Smooth muscle cell (in vitro differentiated cells): ENCODE results near the gene APAF1. TPM values are rescaled to one million over a fixed set of nuclear protein-coding genes. Genes with fewer than 3 reads are reported as not detected.

Experiments used
- DNase-seq: peaks from one replicate; lab custom pipeline; 2025; ENCODE audit not compliant: unreplicated experiment; lab: John Stamatoyannopoulos, UW
- H2AFZ ChIP-seq: fragments of 200-600 bp; sonication (generic); 2 replicates; pipeline ENCODE4 v1.6.0; 2016; ENCODE audit warnings: antibody characterized with exemption, low read depth, mild to moderate bottlenecking
- H3F3A ChIP-seq: fragments of 200-600 bp; sonication (generic); 2 replicates; pipeline ENCODE4 v1.6.0; 2017; ENCODE audit warnings: antibody characterized with exemption, low read depth
- H3K27ac ChIP-seq: fragments of 200-600 bp; sonication (generic); 2 replicates; pipeline ENCODE4 v1.5.1; 2016; ENCODE audit warnings: low read depth, mild to moderate bottlenecking
- H3K27me3 ChIP-seq: fragments of 200-600 bp; sonication (generic); 2 replicates; pipeline ENCODE4 v1.6.1; 2016; ENCODE audit warnings: low read depth, mild to moderate bottlenecking
- H3K36me3 ChIP-seq: fragments of 200-600 bp; sonication (generic); 2 replicates; pipeline ENCODE4 v1.5.1; 2016; ENCODE audit warnings: low read depth
- H3K4me1 ChIP-seq: fragments of 200-600 bp; sonication (generic); 2 replicates; pipeline ENCODE4 v1.5.1; 2016; ENCODE audit warnings: low read depth
- H3K4me2 ChIP-seq: fragments of 200-600 bp; sonication (generic); 2 replicates; pipeline ENCODE4 v1.6.0; 2016; ENCODE audit warnings: mild to moderate bottlenecking
- H3K4me3 ChIP-seq: fragments of 200-600 bp; sonication (generic); 2 replicates; pipeline ENCODE4 v1.5.1; 2016; ENCODE audit warnings: mild to moderate bottlenecking
- H3K79me2 ChIP-seq: fragments of 200-600 bp; sonication (generic); 2 replicates; pipeline ENCODE4 v1.6.0; 2016; ENCODE audit warnings: low read depth, mild to moderate bottlenecking
- H3K9ac ChIP-seq: fragments of 200-600 bp; sonication (generic); 2 replicates; pipeline ENCODE4 v1.6.0; 2016; ENCODE audit warnings: low read depth
- H3K9me3 ChIP-seq: fragments of 200-600 bp; sonication (generic); replicated peaks from 2 replicates; pipeline ENCODE4 v1.5.1; 2016; ENCODE audit warnings: low read depth
- H4K20me1 ChIP-seq: fragments of 200-600 bp; sonication (generic); 2 replicates; pipeline ENCODE4 v1.6.0; 2016; ENCODE audit warnings: low read depth
- CTCF ChIP-seq: fragments of 200-600 bp; sonication (generic); IDR thresholded peaks from 2 replicates; pipeline ENCODE4 v1.5.1; 2017; ENCODE audit warnings: borderline replicate concordance, mild to moderate bottlenecking, antibody characterized with exemption; ENCODE audit not compliant: insufficient read depth, poor library complexity, severe bottlenecking
- WGBS: methylation state at CpG from one replicate; pipeline ENCODE4 v1.1.7; 2016; ENCODE audit warnings: low lambda C conversion rate; 5-methylcytosine and 5-hydroxymethylcytosine counted together
- polyA plus RNA-seq: library from polyadenylated mRNA; unstranded; fragments of >200 nt; fragmentation: Nextera tagmentation; extraction: Ambion mirVana; gene quantifications from 2 replicates; pipeline ENCODE4 v1.2.1, GENCODE V29; 2016
- total RNA-seq: library from RNA; depleted of rRNA; stranded (reverse); fragments of >200 nt; gene quantifications from 2 replicates; pipeline ENCODE4 v1.2.3, GENCODE V29; 2014

Gene APAF1
- total and polyA plus RNA-seq, 2 experiments from 2014 or later: 17.0 to 27.1 TPM

- Histone ChIP-seq H3K27me3 (no peaks in the 10 kb centered on the region), H3F3A (no peaks in the 10 kb centered on the region), H3K4me2 (no peak overlapping the region), H3K27ac (no peak overlapping the region), H3K36me3 (no peaks in the 10 kb centered on the region), H3K4me1 (peaks cover 8% of the 10 kb centered on the region), H3K9me3 (no peaks in the 10 kb centered on the region), H3K4me3 (no peak overlapping the region), H4K20me1 (no peaks in the 10 kb centered on the region), H3K9ac (no peak overlapping the region), H2AFZ (no peak overlapping the region), H3K79me2 (no peaks in the 10 kb centered on the region)
- no peak for TF ChIP-seq CTCF
- DNase-seq: no peak
- 77% methylated on average over 3 of the region's 3 CpGs for WGBS
Measured at GRCh38 chr12:98738002-98738401, 92.9 kb downstream of the APAF1 start.

- peaks cover 8% of the 10 kb centered on the region for H3K4me1 ChIP-seq
- H3K27me3 ChIP-seq: no peaks in the 10 kb centered on the region
- H3K79me2 ChIP-seq: no peaks in the 10 kb centered on the region
- WGBS: 88% methylated on average over 2 of the region's 2 CpGs
- no peak for TF ChIP-seq CTCF
- H3K9ac ChIP-seq: no peak overlapping the region
- no peak overlapping the region for H3K4me2 ChIP-seq
- H4K20me1 ChIP-seq: no peaks in the 10 kb centered on the region
- no peak overlapping the region for H3K4me3 ChIP-seq
- no peaks in the 10 kb centered on the region for H3K9me3 ChIP-seq
- H3K36me3 ChIP-seq: no peaks in the 10 kb centered on the region
- H2AFZ ChIP-seq: no peak overlapping the region
- no peaks in the 10 kb centered on the region for H3F3A ChIP-seq
- no peak for DNase-seq
- H3K27ac ChIP-seq: no peak overlapping the region
Measured at GRCh38 chr12:98738539-98738938, 93.4 kb downstream of the APAF1 start.

GRCh38 chr12:98740751-98741150, 95.7 kb downstream of the APAF1 start:
- Histone ChIP-seq H3F3A (no peaks in the 10 kb centered on the region), H2AFZ (no peak overlapping the region), H3K9me3 (no peaks in the 10 kb centered on the region), H3K36me3 (no peaks in the 10 kb centered on the region), H4K20me1 (no peaks in the 10 kb centered on the region), H3K4me1 (peaks cover 8% of the 10 kb centered on the region), H3K4me2 (no peak overlapping the region), H3K4me3 (no peak overlapping the region), H3K79me2 (no peaks in the 10 kb centered on the region), H3K27ac (no peak overlapping the region), H3K27me3 (no peaks in the 10 kb centered on the region), H3K9ac (no peak overlapping the region)
- WGBS: 88% methylated on average over 1 of the region's 1 CpG
- no peak for TF ChIP-seq CTCF
- no peak for DNase-seq

DNA sequence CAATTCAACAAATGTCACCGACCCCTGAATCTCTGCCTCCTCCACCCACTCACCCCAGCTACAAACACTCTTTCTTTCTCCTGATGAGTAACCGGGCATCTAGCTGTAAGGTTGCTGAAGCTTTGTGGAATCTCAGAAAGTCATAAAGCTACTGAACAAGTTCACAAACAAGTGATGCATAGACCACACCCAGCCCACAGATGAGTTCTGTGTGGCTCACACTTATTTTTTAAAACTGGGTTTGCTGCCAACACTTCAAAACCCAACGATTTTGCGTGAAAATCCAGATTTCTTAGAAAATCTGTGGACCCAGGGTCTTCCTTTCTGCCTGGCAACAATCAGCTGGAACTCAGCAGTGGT, 96.1 kb downstream of the APAF1 start:
- H3K9me3 ChIP-seq: no peaks in the 10 kb centered on the region
- H3K79me2 ChIP-seq: no peaks in the 10 kb centered on the region
- no peak overlapping the region for H3K4me2 ChIP-seq
- H3K36me3 ChIP-seq: no peaks in the 10 kb centered on the region
- no peak overlapping the region for H3K27ac ChIP-seq
- no peaks in the 10 kb centered on the region for H3F3A ChIP-seq
- H2AFZ ChIP-seq: no peak overlapping the region
- H4K20me1 ChIP-seq: no peaks in the 10 kb centered on the region
- no peak overlapping the region for H3K4me3 ChIP-seq
- no peak for DNase-seq
- no peak for TF ChIP-seq CTCF
- no peak overlapping the region for H3K9ac ChIP-seq
- H3K27me3 ChIP-seq: peaks cover 3% of the 10 kb centered on the region
- 86% methylated on average over 4 of the region's 4 CpGs for WGBS
- H3K4me1 ChIP-seq: peaks cover 8% of the 10 kb centered on the region
